GM12891 (cell line): ENCODE measurements around the gene SRCAP.

Source experiments
- POLR2A ChIP-seq: IDR thresholded peaks from 2 replicates; pipeline ENCODE4 v1.6.1; 2011; ENCODE audit warnings: low read depth, low read length, control low read depth
- POLR2AphosphoS5 ChIP-seq: IDR thresholded peaks from 2 replicates; pipeline ENCODE4 v1.6.1; 2011; ENCODE audit warnings: low read depth, low read length, control low read depth
- POU2F2 ChIP-seq: IDR thresholded peaks from 2 replicates; pipeline ENCODE4 v1.6.1; 2011; ENCODE audit warnings: low read depth, mild to moderate bottlenecking, control low read depth, low read length, moderate library complexity
- SPI1 ChIP-seq: IDR thresholded peaks from 2 replicates; pipeline ENCODE4 v1.6.1; 2011; ENCODE audit warnings: low read depth, low read length, control low read depth
- TAF1 ChIP-seq: IDR thresholded peaks from 2 replicates; pipeline ENCODE4 v1.6.1; 2011; ENCODE audit warnings: low read depth, low read length, control low read depth

GRCh38 chr16:30720086-30720485 lies 21.1 kb downstream of the SRCAP start:
- TF ChIP-seq POLR2AphosphoS5: no peak
- TF ChIP-seq POLR2A: no peak
- TF ChIP-seq TAF1: no peak
- TF ChIP-seq SPI1: no peak
- TF ChIP-seq POU2F2: no peak
